Measurements from ENCODE around the gene OLFM4. TPM values are rescaled to one million over a fixed set of nuclear protein-coding genes. Genes with fewer than 3 reads are reported as not detected.

The OLFM4 gene
- total and polyA plus RNA-seq, 2 of the 8 experiments (the other 6 are each of a cell fraction or from before 2014, with no cell fraction given), result not detected

DNA sequence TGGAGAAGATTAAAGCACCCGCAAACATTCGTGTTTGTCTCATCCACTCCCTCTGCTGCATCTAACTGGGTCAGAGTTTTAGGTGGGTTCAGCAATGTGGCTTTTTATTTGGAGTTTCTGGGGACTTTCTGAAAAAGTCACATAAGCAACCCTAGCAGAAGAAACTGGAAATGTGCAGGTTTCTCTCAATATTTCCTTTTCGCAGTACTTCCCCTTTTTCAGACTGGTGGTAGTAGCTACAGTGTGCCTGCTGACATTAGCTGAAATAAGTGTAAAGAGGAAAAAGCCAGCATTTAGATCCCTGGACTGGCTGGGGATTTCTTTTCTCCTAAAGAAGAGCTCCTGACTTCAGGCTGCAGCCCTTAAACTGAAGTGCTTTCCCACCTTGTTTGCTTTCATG, 15.9 kb upstream of the OLFM4 start:
- no peaks in the 10 kb centered on the region for H3K9me3 ChIP-seq (ENCODE audit: insufficient read depth in 2 of 2, low read depth in 1 of 2, low read length in 1 of 2)
- H2BK5ac ChIP-seq (ENCODE audit: low read depth, low read length), result no peak overlapping the region
- no peak overlapping the region for H2AK5ac ChIP-seq (ENCODE audit: low read depth, low read length)
- H3K27ac ChIP-seq (ENCODE audit: low read depth, low read length), result no peak overlapping the region
- no peak overlapping the region for H2AFZ ChIP-seq (ENCODE audit: low read length)
- no peaks in the 10 kb centered on the region for H3K79me2 ChIP-seq (ENCODE audit: control insufficient read depth in 1 of 2, insufficient read depth in 2 of 2, low read length in 2 of 2)
- no peak overlapping the region for H3K9ac ChIP-seq (replicated peaks in 1 of 4; ENCODE audit: extremely low read depth in 1 of 4, low read depth in 3 of 4, low read length in 3 of 4)
- DNase-seq (ENCODE audit: low read depth in 1 of 2, low spot score in 2 of 2), result no peak
- POLR2A ChIA-PET (ENCODE audit: partially characterized antibody), result no interaction called here
- H3K27me3 ChIP-seq (replicated peaks in 1 of 4; ENCODE audit: control insufficient read depth in 3 of 4, extremely low read depth in 1 of 4, insufficient read depth in 3 of 4, low read length in 3 of 4), result no peaks in the 10 kb centered on the region
- H3K4me2 ChIP-seq (ENCODE audit: insufficient read depth in 1 of 2, low read depth in 2 of 2, low read length in 2 of 2), result no peak overlapping the region
- FAIRE-seq, result no peak
- CTCF ChIA-PET (ENCODE audit: partially characterized antibody), result interaction anchor here (1.0 to 1.7 kb wide), 3 partner anchors 51 to 164 kb away, joined by 3 to 6 read pairs (median 4); partner anchors contain the start of gene PCDH8
- H2BK12ac ChIP-seq (ENCODE audit: low read depth, low read length), result no peak overlapping the region
- H4K91ac ChIP-seq (replicated peaks; ENCODE audit: insufficient read length, low read length), result no peak overlapping the region
- H3K23ac ChIP-seq (ENCODE audit: insufficient read length), result no peak overlapping the region
- H3K14ac ChIP-seq (ENCODE audit: insufficient read length), result no peak overlapping the region
- no peak overlapping the region for H3K18ac ChIP-seq (ENCODE audit: extremely low read depth, low read length)
- no peak overlapping the region for H4K8ac ChIP-seq (ENCODE audit: extremely low read depth, insufficient read depth, low read length)
- H2BK120ac ChIP-seq (replicated peaks; ENCODE audit: low read depth, low read length), result no peak overlapping the region
- H3K4me1 ChIP-seq (replicated peaks in 1 of 4; ENCODE audit: control insufficient read depth in 3 of 4, insufficient read depth in 4 of 4, low read length in 3 of 4), result no peaks in the 10 kb centered on the region
- H3K79me1 ChIP-seq (ENCODE audit: low read depth, low read length), result no peaks in the 10 kb centered on the region
- 91% methylated on average over 3 of the region's 3 CpGs; no CpG with 5 or more reads in 1 of the 2 experiments for WGBS, 2 experiments (ENCODE audit: extremely low coverage in 1 of 2, insufficient coverage in 1 of 2, insufficient read length in 1 of 2, insufficient replicate concordance in 2 of 2, low coverage in 1 of 2, low lambda C conversion rate in 2 of 2, missing lambda C conversion rate in 1 of 2)
- no peaks in the 10 kb centered on the region for H3K36me3 ChIP-seq (ENCODE audit: control insufficient read depth in 2 of 4, insufficient read depth in 4 of 4, low read length in 3 of 4)
- H4K20me1 ChIP-seq (replicated peaks in 1 of 2; ENCODE audit: control insufficient read depth in 1 of 2, insufficient read depth in 2 of 2, low read length in 2 of 2), result no peaks in the 10 kb centered on the region
- no peak overlapping the region for H3K4ac ChIP-seq (replicated peaks; ENCODE audit: insufficient read length, low read depth, low read length)
- no peak overlapping the region for H3K56ac ChIP-seq (replicated peaks; ENCODE audit: insufficient read length, low read depth, low read length)
- H3K4me3 ChIP-seq (ENCODE audit: extremely low read depth in 1 of 4, insufficient read depth in 2 of 4, low read depth in 3 of 4, low read length in 4 of 4), result no peak overlapping the region
- H2BK20ac ChIP-seq (ENCODE audit: low read length), result no peak overlapping the region
- H4K5ac ChIP-seq (ENCODE audit: insufficient read length, low read depth, low read length), result no peak overlapping the region
- H2BK15ac ChIP-seq (ENCODE audit: low read length), result no peak overlapping the region
- no peaks in the 10 kb centered on the region for H3K23me2 ChIP-seq (ENCODE audit: low read depth, low read length)
- no peak for TF ChIP-seq SRF (IDR thresholded peaks at IDR 0.05; ENCODE audit: low read depth, low read length)
- no peak for TF ChIP-seq RFX5 (IDR thresholded peaks at IDR 0.05; ENCODE audit: borderline replicate concordance, low read depth, low read length)
- no peak for TF ChIP-seq SP2 (IDR thresholded peaks at IDR 0.05; ENCODE audit: low read length)
- no peak for TF ChIP-seq ASH2L (IDR thresholded peaks at IDR 0.05; ENCODE audit: low read length)
- TF ChIP-seq TAF1 (IDR thresholded peaks at IDR 0.05; ENCODE audit: low read depth, low read length), result no peak
- TF ChIP-seq EP300 (IDR thresholded peaks at IDR 0.05; ENCODE audit: borderline replicate concordance in 1 of 2, low read depth in 2 of 2, low read length in 2 of 2), result no peak
- no peak for TF ChIP-seq JUND (IDR thresholded peaks at IDR 0.05; ENCODE audit: low read length)
- no peak for TF ChIP-seq NRF1 (IDR thresholded peaks at IDR 0.05; ENCODE audit: low read depth, low read length)
- TF ChIP-seq HDAC2 (IDR thresholded peaks at IDR 0.05; ENCODE audit: borderline replicate concordance in 1 of 2, low read depth in 2 of 2, low read length in 2 of 2), result no peak
- TF ChIP-seq FOSL1 (IDR thresholded peaks at IDR 0.05; ENCODE audit: insufficient read depth, low read depth, low read length), result no peak
- no peak for TF ChIP-seq RBBP5 (IDR thresholded peaks at IDR 0.05; ENCODE audit: borderline replicate concordance, low read depth, low read length)
- no peak for TF ChIP-seq KDM4A (IDR thresholded peaks at IDR 0.05; ENCODE audit: low read depth, low read length, severe bottlenecking)
